Calu3 (cell line): ENCODE data around the gene CNPY1. TPM values are rescaled to one million over a fixed set of nuclear protein-coding genes. Genes with fewer than 3 reads are reported as not detected.

Experiments used
- BruUV-seq: library from RNA; stranded (reverse); fragments of 400-500 nt; replicated peaks from 2 replicates; lab custom pipeline; 2021; lab: Mats Ljungman, UMichigan
- CTCF ChIA-PET: fragments of 300-600 bp; sonication (Branson Sonifier 250); formaldehyde crosslinking; loops from one replicate; lab custom pipeline; 2022; ENCODE audit warnings: antibody characterized with exemption; lab: Charles Lee
- DNase-seq: peaks from one replicate; pipeline ENCODE4 v3.0.0; 2022
- H3K27ac Mint-ChIP-seq: one replicate; pipeline ENCODE4 v1.8.0; 2022; ENCODE audit warnings: mixed read lengths; ENCODE audit not compliant: unreplicated experiment
- H3K27me3 Mint-ChIP-seq: one replicate; pipeline ENCODE4 v1.8.0; 2022; ENCODE audit warnings: mixed read lengths; ENCODE audit not compliant: unreplicated experiment
- H3K36me3 Mint-ChIP-seq: one replicate; pipeline ENCODE4 v1.8.0; 2022; ENCODE audit warnings: mild to moderate bottlenecking, moderate library complexity, mixed read lengths; ENCODE audit not compliant: insufficient read depth, unreplicated experiment
- H3K4me1 Mint-ChIP-seq: one replicate; pipeline ENCODE4 v1.8.0; 2022; ENCODE audit warnings: mild to moderate bottlenecking, low read depth, mixed read lengths; ENCODE audit not compliant: unreplicated experiment
- H3K4me3 Mint-ChIP-seq: one replicate; pipeline ENCODE4 v1.8.0; 2022; ENCODE audit warnings: mild to moderate bottlenecking, low read depth, moderate library complexity, mixed read lengths; ENCODE audit not compliant: unreplicated experiment
- H3K9me3 Mint-ChIP-seq: one replicate; pipeline ENCODE4 v1.8.0; 2022; ENCODE audit warnings: low read depth, mixed read lengths; ENCODE audit not compliant: unreplicated experiment
- intact Hi-C: fragments of 100-400 bp; cut with micrococcal nuclease; formaldehyde crosslinking; loops from one replicate; pipeline ENCODE4 v1.10.0; 2022; ENCODE audit not compliant: unreplicated experiment
- total RNA-seq: library from RNA; stranded (reverse); gene quantifications from 2 replicates; pipeline ENCODE4 v1.2.3, GENCODE V29; 2022
- TF ChIP-seq, protein P1 (sequence below): fragments of 200-600 bp; IDR thresholded peaks from one replicate; pipeline ENCODE4 v1.8.0; 2022; ENCODE audit warnings: antibody characterized with exemption; ENCODE audit not compliant: unreplicated experiment

Gene CNPY1
- total RNA-seq, 1 experiment from 2014 or later: not detected

DNA sequence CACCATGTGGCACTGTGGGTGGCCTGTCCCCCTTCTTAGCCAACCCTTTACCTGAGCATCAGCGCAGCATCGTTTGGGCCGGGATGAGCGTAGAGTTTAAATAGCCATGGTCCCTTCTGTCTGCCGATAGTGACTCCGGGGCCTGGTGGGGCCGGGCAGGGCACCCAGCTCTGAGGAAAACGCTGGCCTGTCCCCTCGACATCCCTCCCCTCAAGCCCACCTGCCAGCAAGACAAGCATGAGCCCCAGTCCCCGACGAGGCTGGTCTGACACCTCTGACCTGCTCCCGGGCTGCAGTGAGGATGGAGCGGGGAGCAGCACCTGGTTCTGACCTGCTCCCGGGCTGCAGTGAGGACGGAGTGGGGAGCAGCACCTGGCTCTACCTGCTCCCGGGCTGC lies 31.1 kb upstream of the CNPY1 start:
- no TSS peak for BruUV-seq
- TF ChIP-seq, protein P1, sequence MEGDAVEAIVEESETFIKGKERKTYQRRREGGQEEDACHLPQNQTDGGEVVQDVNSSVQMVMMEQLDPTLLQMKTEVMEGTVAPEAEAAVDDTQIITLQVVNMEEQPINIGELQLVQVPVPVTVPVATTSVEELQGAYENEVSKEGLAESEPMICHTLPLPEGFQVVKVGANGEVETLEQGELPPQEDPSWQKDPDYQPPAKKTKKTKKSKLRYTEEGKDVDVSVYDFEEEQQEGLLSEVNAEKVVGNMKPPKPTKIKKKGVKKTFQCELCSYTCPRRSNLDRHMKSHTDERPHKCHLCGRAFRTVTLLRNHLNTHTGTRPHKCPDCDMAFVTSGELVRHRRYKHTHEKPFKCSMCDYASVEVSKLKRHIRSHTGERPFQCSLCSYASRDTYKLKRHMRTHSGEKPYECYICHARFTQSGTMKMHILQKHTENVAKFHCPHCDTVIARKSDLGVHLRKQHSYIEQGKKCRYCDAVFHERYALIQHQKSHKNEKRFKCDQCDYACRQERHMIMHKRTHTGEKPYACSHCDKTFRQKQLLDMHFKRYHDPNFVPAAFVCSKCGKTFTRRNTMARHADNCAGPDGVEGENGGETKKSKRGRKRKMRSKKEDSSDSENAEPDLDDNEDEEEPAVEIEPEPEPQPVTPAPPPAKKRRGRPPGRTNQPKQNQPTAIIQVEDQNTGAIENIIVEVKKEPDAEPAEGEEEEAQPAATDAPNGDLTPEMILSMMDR: no peak
- Mint-ChIP-seq H3K27me3 (peaks cover 17% of the 10 kb centered on the region), H3K27ac (no peak overlapping the region), H3K4me1 (peaks cover 11% of the 10 kb centered on the region), H3K9me3 (no peaks in the 10 kb centered on the region), H3K36me3 (no peaks in the 10 kb centered on the region), H3K4me3 (peak overlapping the region; percentile 64)
- CTCF ChIA-PET: no interaction called here
- DNase-seq: no peak
- intact Hi-C loops: loop anchor here (2.0 kb wide), 1 partner anchor 41 kb away; no protein-coding TSS in a partner anchor

DNA sequence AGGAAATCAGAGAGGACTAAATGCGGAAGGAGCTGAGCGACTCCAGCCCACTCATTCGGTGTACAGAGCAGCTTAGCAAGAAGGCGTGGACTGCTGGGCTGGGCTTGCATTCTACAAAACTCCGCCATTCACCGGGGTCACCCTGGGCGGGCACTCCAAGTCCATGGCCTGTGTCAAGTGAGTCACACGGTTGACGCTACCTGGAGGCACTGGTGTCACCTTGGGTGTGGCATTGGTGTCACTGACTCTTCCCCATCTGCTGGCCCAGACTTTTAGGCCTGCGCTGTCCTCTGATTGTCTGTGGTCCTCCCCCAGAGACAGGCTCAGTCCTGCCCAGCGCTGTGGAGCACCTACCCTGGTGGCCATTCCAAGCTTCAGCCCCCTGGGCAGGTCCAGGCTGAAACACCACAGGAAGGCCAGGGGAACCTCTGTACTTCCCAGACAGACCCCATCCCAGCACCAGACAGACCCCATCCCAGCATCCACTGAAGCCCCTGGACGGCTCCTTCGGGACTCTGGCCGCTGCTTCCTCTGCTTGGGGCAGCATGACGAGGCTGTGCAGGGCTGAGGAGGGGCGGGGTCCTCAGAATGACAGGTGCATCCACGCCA lies 30.6 kb upstream of the CNPY1 start:
- peak; percentile 66 for DNase-seq
- Mint-ChIP-seq H3K27me3 (peaks cover 17% of the 10 kb centered on the region), H3K27ac (peak overlapping the region; percentile 49), H3K36me3 (no peaks in the 10 kb centered on the region), H3K4me3 (peak overlapping the region; percentile 64), H3K4me1 (peaks cover 11% of the 10 kb centered on the region), H3K9me3 (no peaks in the 10 kb centered on the region)
- TF ChIP-seq, protein P1: no peak
- no TSS peak for BruUV-seq
- intact Hi-C loops: loop anchor here (2.0 kb wide), 1 partner anchor 42 kb away; no protein-coding TSS in a partner anchor
- CTCF ChIA-PET: interaction anchor here (0.7 to 1.8 kb wide), 3 partner anchors 14 to 125 kb away, joined by 3 to 7 read pairs (median 4); no protein-coding TSS in a partner anchor

DNA sequence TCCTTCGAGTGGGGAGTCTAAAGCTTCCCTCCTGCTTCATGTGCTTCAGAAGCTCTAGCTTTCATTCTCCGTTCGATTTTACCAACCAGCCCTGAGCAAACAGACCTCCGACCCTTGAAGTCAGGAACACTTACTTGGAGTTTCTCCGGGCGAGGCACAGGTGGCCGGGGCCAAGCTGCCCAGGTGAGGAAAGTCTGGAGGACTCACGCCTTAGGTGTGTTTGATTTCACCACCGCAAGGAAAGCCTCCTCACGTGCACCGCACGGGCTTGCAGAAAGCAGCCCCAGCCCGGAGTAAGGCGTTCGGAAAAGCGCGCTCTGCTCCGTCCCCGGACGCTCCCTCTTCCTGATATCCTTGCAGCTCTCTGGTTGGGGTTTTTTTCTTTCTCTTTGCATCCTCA lies 30.1 kb upstream of the CNPY1 start:
- Mint-ChIP-seq H3K36me3 (no peaks in the 10 kb centered on the region), H3K27me3 (peaks cover 14% of the 10 kb centered on the region), H3K27ac (peak overlapping the region; percentile 49), H3K9me3 (no peaks in the 10 kb centered on the region), H3K4me3 (peak overlapping the region; percentile 64), H3K4me1 (peaks cover 11% of the 10 kb centered on the region)
- intact Hi-C loops: loop anchor here (2.0 kb wide), 1 partner anchor 42 kb away; no protein-coding TSS in a partner anchor
- BruUV-seq: TSS peak; percentile 76
- CTCF ChIA-PET: interaction anchor here (0.7 to 1.8 kb wide), 3 partner anchors 15 to 126 kb away, joined by 3 to 7 read pairs (median 4); no protein-coding TSS in a partner anchor
- TF ChIP-seq, protein P1: no peak
- DNase-seq: peak; percentile 38

DNA sequence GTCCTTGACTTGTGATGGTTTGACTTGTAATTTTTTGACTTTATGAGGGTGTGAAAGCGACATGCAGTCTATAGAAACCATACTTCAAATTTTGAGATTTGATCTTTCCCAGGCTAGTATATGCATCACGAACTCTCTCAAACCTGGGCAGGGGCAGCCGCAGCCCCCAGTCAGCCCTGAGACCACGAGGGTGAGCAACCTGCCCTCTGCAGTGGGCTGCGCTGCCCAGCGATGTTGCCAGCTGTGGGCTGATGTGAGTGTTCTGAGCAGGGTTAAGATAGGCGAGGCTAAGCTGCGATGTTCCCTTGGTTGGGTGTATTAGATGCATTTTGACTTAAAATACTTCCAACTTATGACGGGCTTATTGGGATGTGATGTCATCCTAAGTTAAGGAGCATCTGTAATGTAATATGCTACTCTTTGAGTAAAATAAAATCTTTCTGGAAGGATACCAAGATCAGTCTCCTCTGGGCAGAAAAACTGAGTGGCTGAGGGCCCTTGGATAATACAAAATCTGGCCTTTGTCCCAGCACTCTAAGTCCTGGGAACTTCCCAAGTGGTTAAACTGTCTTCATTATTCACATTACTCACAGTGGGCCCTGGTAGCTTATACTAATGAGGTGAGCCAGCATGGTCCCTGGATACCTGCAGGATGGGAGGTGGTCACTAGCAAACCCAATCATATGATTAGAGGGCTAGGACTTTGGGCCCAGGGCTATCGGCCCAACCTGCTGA lies 28.4 kb upstream of the CNPY1 start:
- peaks cover 11% of the 10 kb centered on the region for H3K4me1 Mint-ChIP-seq
- no peak overlapping the region for H3K27ac Mint-ChIP-seq
- no TSS peak for BruUV-seq
- no peak overlapping the region for H3K4me3 Mint-ChIP-seq
- no peak for DNase-seq
- CTCF ChIA-PET: no interaction called here
- intact Hi-C loops: no loop called here
- TF ChIP-seq, protein P1: no peak
- peaks cover 9% of the 10 kb centered on the region for H3K27me3 Mint-ChIP-seq
- H3K9me3 Mint-ChIP-seq: no peaks in the 10 kb centered on the region
- no peaks in the 10 kb centered on the region for H3K36me3 Mint-ChIP-seq
